Measurements from ENCODE around the gene DRC3.

The DRC3 gene

GRCh38 chr17:18004345-18004744, 31.7 kb downstream of the DRC3 start:
- TF ChIP-seq, protein P1, sequence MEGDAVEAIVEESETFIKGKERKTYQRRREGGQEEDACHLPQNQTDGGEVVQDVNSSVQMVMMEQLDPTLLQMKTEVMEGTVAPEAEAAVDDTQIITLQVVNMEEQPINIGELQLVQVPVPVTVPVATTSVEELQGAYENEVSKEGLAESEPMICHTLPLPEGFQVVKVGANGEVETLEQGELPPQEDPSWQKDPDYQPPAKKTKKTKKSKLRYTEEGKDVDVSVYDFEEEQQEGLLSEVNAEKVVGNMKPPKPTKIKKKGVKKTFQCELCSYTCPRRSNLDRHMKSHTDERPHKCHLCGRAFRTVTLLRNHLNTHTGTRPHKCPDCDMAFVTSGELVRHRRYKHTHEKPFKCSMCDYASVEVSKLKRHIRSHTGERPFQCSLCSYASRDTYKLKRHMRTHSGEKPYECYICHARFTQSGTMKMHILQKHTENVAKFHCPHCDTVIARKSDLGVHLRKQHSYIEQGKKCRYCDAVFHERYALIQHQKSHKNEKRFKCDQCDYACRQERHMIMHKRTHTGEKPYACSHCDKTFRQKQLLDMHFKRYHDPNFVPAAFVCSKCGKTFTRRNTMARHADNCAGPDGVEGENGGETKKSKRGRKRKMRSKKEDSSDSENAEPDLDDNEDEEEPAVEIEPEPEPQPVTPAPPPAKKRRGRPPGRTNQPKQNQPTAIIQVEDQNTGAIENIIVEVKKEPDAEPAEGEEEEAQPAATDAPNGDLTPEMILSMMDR (IDR thresholded peaks at IDR 0.05; ENCODE audit: low read depth, low read length), result no peak
- no peak for DNase-seq (ENCODE audit: low read depth, low spot score)
- no peak overlapping the region for H3K4me3 ChIP-seq (ENCODE audit: low read depth, low read length)
- in situ Hi-C loops (cut with HindIII; ENCODE audit: low sequenced_read_pairs), result no loop called here

DNA sequence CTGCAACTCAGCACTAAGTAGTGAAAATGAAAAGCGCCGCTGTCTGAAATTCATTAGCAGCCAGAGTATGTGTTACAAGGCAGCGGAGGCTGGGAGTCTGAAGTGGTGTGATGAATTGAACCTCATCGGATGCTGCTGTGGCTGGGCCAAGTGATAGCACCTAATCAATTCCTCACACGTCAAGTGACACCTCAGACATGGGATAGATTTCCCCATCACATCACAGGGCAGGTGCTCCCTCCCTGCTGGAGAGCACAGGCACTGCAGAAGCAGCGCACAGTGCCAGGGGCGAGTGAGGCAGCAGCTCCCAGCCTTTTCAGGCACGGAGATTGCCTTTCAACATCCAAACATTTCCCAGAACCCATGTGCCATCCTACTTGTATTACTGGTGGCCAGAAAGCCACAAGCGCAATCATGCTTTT, 32.2 kb downstream of the DRC3 start:
- in situ Hi-C loops (cut with HindIII; ENCODE audit: low sequenced_read_pairs), result no loop called here
- TF ChIP-seq, protein P1 (IDR thresholded peaks at IDR 0.05; ENCODE audit: low read depth, low read length), result peak; percentile 40
- no peak overlapping the region for H3K4me3 ChIP-seq (ENCODE audit: low read depth, low read length)
- DNase-seq (ENCODE audit: low read depth, low spot score), result no peak

GRCh38 chr17:18005496-18005895, 32.8 kb downstream of the DRC3 start:
- in situ Hi-C loops (cut with HindIII; ENCODE audit: low sequenced_read_pairs), result no loop called here

DNA sequence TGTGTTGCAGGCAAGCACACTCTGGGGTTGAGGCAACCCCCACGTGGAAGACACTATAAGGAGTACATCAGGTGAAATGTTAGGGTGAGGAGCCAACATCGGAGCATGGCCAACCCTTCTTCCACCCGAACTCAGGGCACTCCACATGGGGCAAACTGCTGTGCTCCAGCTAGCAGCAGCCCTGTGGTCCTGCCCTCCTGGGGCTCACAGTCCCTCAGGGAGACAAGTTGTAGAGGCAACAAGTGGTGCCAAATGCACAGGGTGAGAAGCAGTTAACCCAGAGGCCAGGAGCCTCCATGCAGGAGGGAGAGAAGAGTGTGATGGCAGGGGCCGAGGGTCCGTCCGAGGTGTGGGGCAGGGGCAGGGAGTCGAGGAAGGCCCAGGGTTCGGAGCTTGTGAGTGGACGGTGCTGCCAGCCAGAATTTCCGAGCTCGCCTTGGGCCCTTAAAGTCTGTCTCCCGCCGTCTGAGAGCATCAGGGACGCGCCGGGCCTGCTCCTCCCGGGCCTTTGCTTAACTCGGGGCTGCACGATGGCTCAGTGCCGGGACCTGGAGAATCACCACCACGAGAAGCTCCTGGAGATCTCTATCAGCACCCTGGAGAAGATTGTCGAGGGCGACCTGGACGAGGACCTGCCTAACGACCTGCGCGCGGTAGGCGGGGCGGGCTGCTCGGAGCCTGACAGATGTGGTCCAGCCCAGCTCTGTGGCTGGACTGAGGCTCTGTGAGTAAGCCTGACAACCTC, 34.0 kb downstream of the DRC3 start:
- no peak for DNase-seq (ENCODE audit: low read depth, low spot score)
- H3K4me3 ChIP-seq (ENCODE audit: low read depth, low read length), result no peak overlapping the region
- in situ Hi-C loops (cut with HindIII; ENCODE audit: low sequenced_read_pairs), result no loop called here
- TF ChIP-seq, protein P1 (IDR thresholded peaks at IDR 0.05; ENCODE audit: low read depth, low read length), result no peak

More at GRCh38 chr17:18005496-18005895, 32.8 kb downstream of the DRC3 start:
- no peak overlapping the region for H3K4me3 ChIP-seq (ENCODE audit: low read depth, low read length)
- DNase-seq (ENCODE audit: low read depth, low spot score), result no peak
- TF ChIP-seq, protein P1 (IDR thresholded peaks at IDR 0.05; ENCODE audit: low read depth, low read length), result no peak

DNA sequence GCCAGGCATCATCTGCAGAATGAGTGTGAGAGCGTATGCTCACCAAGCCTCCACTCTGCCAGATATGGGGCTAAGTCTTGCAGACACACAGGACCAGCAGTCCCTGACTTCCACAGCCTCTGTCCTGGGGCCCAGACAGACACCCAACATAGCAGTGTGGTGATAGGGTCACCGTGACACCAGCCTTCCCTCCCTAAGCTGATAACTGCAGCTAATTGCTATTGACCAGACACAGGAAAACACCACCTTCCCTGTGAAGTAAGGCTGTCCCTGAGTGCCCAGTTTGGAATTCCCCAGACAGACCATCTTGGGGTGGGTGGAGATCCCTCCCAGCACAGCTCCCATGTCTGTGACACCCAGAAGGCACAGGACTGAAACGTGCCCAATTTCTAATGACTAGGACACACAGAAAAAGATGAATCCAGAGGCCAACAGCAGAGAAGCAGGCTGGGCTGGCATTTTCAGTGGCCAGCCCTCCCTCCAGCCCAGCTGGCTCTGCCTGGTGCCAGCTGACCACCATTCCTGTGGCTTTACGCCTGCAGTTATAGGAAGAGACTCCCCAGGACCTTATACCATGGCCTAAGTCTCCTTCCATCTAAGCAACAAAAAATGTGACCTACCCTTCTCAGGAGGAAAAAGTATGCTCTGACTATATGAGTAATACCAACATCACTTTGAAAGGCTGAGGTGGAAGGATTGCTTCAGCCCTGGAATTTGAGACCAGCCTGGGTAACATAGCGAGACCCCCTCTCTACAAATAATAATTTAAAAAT, 36.0 kb downstream of the DRC3 start:
- TF ChIP-seq, protein P1 (IDR thresholded peaks at IDR 0.05; ENCODE audit: low read depth, low read length), result no peak
- DNase-seq (ENCODE audit: low read depth, low spot score), result peak; percentile 68
- in situ Hi-C loops (cut with HindIII; ENCODE audit: low sequenced_read_pairs), result no loop called here

DNA sequence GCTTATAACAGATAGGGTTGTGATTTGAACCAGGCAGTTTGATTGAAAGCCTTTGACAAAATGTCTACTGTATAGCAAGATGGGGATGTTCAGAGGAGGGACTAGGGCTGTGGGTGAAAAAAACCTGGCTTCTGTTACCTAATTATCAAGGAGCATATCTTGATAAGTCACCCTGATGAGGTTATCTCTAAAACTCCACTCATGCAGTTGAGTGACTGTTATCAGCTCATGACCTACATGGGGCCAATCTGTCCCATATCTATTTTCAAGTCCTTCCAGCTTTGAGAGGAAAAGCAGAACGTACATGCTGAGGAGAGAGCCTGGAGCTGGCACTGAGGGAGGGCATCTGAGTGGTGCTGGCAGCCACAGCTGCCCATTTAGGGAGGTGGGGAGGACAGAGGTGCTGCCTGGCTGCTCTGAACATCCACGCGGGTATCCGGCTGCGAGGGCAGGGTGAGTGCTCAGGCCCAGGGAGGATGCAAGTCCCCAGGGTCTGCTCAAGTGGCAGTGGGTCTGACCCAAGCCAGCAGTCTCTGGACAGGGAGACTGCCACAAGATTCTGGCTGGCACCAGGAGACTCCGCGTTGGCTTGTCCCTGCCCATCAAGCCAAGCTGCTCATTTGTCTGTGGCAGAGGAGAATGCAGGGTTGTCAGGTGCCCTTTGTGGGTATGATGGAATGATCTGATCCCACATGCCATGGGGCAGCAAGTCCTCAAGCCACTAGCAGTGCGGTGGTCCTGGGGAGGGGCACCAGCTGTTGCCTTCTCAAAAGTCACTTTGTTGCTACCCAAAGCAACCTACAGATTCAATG, 37.2 kb downstream of the DRC3 start:
- in situ Hi-C loops (cut with HindIII; ENCODE audit: low sequenced_read_pairs), result no loop called here
- TF ChIP-seq, protein P1 (IDR thresholded peaks at IDR 0.05; ENCODE audit: low read depth, low read length), result no peak
- no peak for DNase-seq (ENCODE audit: low read depth, low spot score)
- no peak overlapping the region for H3K4me3 ChIP-seq (ENCODE audit: low read depth, low read length)

More for the DNA sequence above, 36.0 kb downstream of the DRC3 start:
- H3K4me3 ChIP-seq (ENCODE audit: low read depth, low read length), result no peak overlapping the region

All from astrocyte of the spinal cord (primary cell).